HG03108 (cell line): ENCODE data around the gene FBLN1.
"Not testable (repeated sequence)": the region's sequence is repeated elsewhere in the genome, so short reads cannot be mapped to it uniquely, and the experiment has no call there.

ENCODE experiments used
- ATAC-seq: cut with Tn5 transposase; IDR thresholded peaks from one replicate; pipeline ENCODE4 v1.9.1; 2021; ENCODE audit warnings: moderate library complexity; ENCODE audit not compliant: unreplicated experiment

The FBLN1 gene, protein sequence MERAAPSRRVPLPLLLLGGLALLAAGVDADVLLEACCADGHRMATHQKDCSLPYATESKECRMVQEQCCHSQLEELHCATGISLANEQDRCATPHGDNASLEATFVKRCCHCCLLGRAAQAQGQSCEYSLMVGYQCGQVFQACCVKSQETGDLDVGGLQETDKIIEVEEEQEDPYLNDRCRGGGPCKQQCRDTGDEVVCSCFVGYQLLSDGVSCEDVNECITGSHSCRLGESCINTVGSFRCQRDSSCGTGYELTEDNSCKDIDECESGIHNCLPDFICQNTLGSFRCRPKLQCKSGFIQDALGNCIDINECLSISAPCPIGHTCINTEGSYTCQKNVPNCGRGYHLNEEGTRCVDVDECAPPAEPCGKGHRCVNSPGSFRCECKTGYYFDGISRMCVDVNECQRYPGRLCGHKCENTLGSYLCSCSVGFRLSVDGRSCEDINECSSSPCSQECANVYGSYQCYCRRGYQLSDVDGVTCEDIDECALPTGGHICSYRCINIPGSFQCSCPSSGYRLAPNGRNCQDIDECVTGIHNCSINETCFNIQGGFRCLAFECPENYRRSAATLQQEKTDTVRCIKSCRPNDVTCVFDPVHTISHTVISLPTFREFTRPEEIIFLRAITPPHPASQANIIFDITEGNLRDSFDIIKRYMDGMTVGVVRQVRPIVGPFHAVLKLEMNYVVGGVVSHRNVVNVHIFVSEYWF

DNA sequence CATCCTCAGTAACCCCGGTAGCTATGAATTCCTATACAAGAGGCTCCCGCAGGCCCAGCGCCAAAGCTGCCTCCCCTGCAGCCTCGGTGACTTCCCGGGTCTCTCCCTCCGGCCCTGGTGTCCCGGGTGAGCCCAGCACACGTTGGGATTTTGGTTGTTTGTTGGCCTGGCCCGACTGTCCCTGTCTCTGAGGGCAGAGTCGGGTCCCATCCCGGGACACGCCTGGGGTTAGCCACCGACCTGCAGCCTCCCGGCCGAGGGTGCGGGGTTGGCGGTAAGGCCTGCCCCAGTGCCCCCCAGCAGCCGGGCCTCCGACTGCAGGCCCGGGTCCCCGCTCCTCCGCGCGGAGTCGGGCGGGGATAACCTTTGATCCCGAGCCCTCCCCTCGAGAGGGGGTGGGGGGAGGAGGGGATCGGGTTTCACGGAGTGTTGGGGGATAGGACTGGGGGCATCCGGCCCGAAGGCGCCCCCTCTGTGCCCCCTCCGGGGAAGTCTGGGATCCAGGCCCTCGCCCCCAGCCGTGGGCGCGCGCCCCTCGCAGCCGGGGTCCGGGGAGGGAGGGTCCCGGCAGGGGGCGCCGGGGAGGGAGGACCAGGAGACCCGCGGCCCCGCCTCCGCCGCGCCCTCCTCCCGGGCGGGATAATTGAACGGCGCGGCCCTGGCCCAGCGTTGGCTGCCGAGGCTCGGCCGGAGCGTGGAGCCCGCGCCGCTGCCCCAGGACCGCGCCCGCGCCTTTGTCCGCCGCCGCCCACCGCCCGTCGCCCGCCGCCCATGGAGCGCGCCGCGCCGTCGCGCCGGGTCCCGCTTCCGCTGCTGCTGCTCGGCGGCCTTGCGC lies at the start of gene FBLN1:
TSS of gene FBLN1 (plus strand) at position 669 of the 835 bp plus-strand sequence. CDS start at position 772, 103 bp downstream.
- ATAC-seq, result no peak

DNA sequence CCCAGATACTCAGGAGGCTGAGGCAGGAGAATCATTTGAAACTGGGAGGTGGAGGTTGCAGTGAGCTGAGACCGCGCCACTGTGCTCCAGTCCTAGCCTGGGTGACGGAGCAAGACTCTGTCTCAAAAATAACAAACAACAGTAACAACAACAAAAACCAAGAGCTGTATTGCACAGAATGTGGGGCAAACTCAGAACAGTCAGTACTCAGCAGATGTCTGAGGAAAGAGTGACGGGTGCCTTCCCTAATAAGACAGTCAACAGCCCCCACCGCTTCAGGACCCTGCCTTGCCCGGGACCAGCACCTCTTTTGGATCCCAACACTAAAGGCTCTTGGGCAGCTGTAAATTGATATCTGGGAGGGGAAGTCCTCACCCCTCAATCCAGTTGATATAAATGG lies 48.9 kb upstream of the FBLN1 start:
- no peak for ATAC-seq

- ATAC-seq, result no peak
Measured at GRCh38 chr22:45454275-45454674, 48.4 kb upstream of the FBLN1 start.

DNA sequence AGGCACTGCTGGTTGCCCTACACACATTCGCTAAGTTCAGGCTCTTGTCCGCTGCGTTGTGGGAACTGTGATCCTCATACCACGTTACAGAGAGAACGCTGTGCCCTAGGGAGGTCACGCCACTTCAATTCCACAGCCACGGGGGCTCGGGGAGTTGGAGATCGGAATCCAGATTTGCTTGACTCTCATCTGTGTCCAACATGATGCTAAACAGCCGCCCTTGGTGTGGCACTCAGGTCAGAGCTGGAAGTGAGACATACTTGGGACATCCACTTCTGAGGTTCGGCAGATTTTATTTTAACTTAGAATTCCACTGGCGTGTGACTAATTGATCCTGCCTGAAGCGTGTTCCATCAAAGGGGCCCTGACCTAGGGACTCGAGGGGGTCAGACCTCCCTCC lies 47.5 kb upstream of the FBLN1 start:
- ATAC-seq, result no peak

GRCh38 chr22:45455621-45456020 lies 47.1 kb upstream of the FBLN1 start:
- ATAC-seq, result no peak

DNA sequence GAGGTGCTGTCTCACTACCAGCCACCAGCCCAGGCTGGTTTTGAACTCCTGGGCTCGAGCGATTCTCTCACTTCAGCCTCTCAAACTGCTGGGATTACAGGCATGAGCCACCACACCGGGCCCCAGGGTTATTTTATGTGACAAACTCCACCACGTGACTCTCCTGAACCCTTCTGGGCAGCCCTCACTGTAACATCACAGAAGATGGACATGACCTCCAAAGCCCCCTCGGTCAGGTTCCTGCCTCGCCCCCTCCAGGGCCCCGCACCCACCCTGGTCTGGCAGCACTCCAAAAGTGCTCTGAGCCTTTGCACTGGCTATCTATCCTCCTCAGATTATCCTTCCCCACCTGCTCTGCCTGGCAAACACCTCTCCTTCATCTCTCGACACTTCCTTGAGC lies 45.9 kb upstream of the FBLN1 start:
- ATAC-seq, result no peak

DNA sequence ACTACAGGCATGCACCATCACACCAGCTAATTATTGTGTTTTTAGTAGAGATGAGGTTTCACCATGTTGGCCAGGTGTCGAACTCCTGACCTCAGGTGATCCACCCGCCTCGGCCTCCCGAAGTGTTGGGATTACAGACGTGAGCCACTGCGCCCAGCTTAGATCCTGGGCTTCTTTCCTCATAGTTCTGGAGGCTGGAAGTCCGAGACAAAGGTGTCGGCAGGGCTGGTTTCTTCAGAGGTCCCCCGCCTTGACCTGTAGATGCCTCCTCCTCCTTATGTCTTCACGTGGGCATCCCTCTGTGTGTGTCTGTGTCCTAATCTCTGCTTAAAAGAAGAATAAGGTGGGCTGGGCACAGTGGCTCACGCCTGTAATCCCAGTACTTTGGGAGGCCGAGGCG lies 44.2 kb upstream of the FBLN1 start:
- ATAC-seq, result no peak

DNA sequence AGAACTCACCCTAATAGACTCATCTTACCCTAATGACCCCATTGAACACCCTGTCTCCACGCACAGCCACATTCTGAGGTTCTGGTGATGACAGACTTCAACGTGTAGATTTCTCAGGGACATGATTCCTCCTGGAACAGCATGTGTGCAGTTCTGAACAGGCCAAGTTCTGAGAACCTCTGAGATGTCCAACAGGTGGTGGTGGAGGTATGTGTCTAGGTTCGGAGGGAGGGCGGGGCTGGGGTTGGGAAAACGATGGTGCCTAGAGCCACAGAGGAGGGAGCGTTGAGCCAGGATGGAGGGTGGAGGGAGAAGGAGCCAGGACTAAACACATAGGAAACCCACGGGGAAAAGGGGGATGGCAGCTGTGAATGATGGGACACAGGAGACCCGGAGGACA lies 43.4 kb upstream of the FBLN1 start:
- ATAC-seq, result no peak

DNA sequence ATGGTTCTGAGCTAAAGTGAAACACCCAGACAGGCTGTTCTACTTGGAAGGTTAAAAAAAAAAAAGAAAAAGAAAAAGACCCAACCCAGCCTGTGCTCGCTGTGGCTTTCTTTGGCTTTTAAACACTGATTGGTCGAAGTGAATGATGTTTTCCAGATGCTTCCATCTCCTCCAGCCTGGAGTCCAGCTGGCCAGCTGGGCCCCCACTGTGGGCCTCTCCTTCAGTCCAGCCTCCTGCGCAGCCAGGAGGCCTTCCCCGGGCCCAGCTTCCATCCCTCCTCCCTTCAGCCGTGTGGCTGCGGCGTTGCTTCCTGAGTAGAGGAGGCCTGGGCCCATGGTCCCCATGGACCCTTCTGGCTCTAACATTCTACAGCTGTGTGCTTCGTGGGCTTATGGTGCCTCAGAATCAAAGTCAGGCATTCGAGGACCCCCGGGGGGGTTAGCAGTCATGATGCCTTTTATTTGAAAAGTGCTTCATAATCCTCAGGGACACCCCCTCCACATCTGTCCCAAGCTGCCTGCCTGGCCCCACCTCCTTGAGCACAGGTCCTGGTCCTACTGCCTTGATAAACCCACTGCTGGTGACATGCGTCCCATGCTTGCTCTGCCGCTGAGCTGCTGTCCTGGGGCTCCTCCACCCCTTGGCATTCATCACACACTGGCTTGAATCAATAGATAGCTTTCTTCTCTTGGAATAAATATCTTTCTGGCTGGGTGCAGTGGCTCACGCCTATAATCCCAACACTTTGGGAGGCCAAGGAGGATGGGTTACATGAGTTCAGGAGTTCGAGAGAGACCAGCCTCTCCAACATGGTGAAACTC lies 42.2 kb upstream of the FBLN1 start:
- no peak for ATAC-seq

GRCh38 chr22:45462034-45462655 lies 40.5 kb upstream of the FBLN1 start:
- no peak for ATAC-seq

DNA sequence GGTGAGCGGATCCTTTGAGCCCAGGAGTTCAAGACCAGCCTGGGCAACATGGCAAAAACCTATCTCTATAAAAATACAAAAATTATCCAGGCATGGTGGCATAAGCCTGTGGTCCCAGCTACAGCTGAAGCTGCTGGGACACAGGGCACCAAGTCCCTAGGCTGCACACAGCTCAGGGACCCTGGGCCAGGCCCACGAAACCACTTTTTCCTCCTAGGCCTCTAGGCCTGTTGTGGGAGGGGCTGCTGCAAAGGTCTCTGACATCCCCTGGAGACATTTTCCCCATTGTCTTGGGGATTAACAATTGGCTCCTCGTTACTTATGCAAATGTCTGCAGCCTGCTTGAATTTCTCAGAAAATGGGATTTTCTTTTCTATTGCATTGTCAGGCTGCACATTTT lies 39.0 kb upstream of the FBLN1 start:
- ATAC-seq, result not testable (repeated sequence)

DNA sequence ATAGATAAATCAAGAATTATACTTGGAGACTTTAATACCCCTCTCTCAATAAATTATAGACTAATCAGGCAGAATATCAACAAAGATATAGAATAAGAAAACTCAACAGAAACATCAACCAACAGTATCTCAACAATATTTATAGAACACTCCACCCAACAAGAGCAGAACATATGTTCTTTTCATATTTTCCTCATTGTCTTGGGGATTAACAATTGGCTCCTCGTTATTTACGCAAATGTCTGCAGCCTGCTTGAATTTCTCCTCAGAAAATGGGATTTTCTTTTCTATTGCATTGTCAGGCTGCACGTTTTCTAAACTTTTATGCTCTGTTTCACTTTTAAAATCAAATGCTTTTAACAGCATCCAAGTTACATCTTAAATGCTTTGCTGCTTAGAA lies 37.0 kb upstream of the FBLN1 start:
- ATAC-seq, result no peak

DNA sequence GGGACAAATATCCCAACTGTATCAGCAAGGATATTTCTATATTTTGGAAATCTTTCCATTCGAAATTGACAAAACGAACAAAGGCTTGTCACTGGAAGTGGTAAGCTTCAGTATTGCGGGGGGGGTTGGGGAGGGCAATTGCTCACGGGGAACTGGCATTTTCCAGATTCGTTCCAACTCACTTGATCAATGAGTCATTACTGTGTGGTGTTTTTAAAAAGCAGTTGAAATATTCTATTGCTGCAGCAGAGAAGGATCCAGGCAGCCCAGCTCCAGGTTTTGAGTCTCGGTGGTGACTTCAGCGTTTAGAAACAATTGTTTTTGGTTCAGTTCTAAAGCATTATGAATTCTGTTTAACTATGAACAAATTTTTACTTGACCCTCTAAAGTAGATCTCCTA lies 33.8 kb upstream of the FBLN1 start:
- ATAC-seq, result no peak

DNA sequence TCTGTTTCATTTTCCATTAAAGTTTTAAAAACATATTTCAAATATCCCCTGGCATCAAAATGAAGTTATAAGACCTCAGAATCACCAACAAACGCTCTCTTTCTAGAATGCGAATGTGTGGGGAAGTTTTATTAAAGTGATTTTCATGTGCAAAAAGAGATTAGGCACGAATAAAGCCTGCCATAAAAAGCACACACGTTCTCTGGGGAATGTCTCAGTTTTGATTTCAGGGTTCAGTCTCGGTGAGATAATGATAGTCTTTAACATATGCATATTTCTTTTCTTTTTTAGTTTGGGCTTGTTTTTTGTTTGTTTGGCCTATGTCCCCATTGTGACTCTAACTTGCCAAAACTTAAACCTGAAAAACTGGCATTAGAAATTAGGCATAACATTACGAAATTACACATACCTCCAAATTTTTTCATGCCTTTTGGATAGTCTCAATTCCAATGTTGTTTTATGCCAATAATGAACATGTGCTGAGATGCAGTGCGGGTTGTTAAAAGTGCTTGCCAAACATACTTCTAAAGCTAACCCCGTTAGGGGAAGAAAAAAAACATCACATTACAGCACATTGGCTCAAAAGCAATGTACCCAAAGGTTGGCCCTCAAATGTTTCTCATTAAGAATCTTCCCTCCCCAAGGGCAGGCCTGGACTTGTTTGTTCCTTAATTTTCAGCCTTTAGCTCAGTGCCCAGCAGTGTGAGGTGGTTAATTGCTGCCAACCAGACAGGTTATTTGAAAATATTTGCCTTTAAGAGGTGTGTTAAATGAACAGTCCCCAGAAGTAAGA lies 33.2 kb upstream of the FBLN1 start:
- ATAC-seq, result no peak

- no peak for ATAC-seq
Measured at GRCh38 chr22:45470871-45471270, 31.8 kb upstream of the FBLN1 start.

DNA sequence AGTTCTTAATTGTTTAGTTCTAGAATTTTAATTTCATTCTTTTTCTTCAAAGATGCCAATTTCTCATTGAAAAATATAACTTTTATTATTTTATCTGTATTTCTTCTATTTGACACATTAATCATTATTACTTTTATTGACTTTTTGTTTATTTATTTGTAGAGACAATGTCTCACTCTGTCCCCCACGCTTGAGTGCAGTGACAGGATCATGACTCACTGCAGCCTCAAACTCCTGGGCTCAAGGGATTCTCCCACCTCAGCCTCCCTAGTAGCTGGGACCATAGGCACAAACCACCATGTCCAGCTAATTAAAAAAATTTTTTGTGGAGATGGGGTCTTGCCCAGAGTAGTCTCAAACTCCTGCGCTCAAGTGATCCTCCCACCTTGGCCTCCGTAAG lies 30.3 kb upstream of the FBLN1 start:
- no peak for ATAC-seq

GRCh38 chr22:45473626-45474237 lies 29.0 kb upstream of the FBLN1 start:
- no peak for ATAC-seq

- no peak for ATAC-seq
Measured at GRCh38 chr22:45475063-45475747, 27.5 kb upstream of the FBLN1 start.
